OCI-LY3 (cell line): ENCODE results near the gene CCSER1.

ENCODE experiments used
- CTCF ChIP-seq: fragments of 200-600, 300-600 bp; sonication (generic); IDR thresholded peaks from 2 replicates; pipeline ENCODE4 v1.5.1; 2014; ENCODE audit warnings: antibody characterized with exemption, low read length, low read depth
- EZH2phosphoT487 ChIP-seq: fragments of 200-600 bp; shearing (Covaris generic); IDR thresholded peaks from 2 replicates; pipeline ENCODE4 v1.6.1; 2018; ENCODE audit warnings: antibody characterized with exemption, mixed run types, low read depth

- no peak for TF ChIP-seq EZH2phosphoT487
- TF ChIP-seq CTCF, result no peak
Observed at GRCh38 chr4:90603540-90603939, 476.3 kb downstream of the CCSER1 start.
